ENCODE measurements around the gene LRRC45.

The LRRC45 gene

GRCh38 chr17:82059272-82060000 lies 36.3 kb downstream of the LRRC45 start (continued):
- TF ChIP-seq PRDM2 (tag by site-specific recombination; IDR thresholded peaks at IDR 0.05; ENCODE audit: borderline replicate concordance) (no peak), SCRT2 (tag by site-specific recombination; IDR thresholded peaks at IDR 0.05) (peak; percentile 96), PRDM10 (tag by site-specific recombination; IDR thresholded peaks at IDR 0.05) (0 out of 2 replicates have a peak, but pooled peaks have one; percentile 18), SCRT1 (tag by site-specific recombination; IDR thresholded peaks at IDR 0.05; ENCODE audit: borderline replicate concordance) (peak; percentile 88), PATZ1 (tag by site-specific recombination; IDR thresholded peaks at IDR 0.05) (0 out of 2 replicates have a peak, but pooled peaks have one; percentile 2), SP7 (tag by site-specific recombination; IDR thresholded peaks at IDR 0.05) (no peak)

- CTCF ChIA-PET: interaction anchor here (0.5 to 0.6 kb wide), 2 partner anchors 39 to 101 kb away, joined by 3 to 4 read pairs; no protein-coding TSS in a partner anchor
- Histone ChIP-seq H3K9me3 (ENCODE audit: control insufficient read depth, insufficient read depth, low read depth, low read length) (no peaks in the 10 kb centered on the region), H3K27ac (ENCODE audit: extremely low read depth, low read depth, low read length) (no peak overlapping the region), H3K36me3 (ENCODE audit: control insufficient read depth in 2 of 2, insufficient read depth in 1 of 2, low read length in 2 of 2) (peaks cover 3 to 97% of the 10 kb centered on the region in 2 experiments; a peak in 2 of 3 replicates), H3K4me1 (ENCODE audit: control insufficient read depth, insufficient read depth, low read length) (peaks cover 7% of the 10 kb centered on the region; the same call in 1 of the 2 replicates), H3K4me3 (ENCODE audit: low read depth, low read length) (no peak overlapping the region)
- POLR2A ChIA-PET: interaction anchor here (0.8 to 14.2 kb wide), 10 partner anchors 9 to 37 kb away, joined by 3 to 96 read pairs (median 4); partner anchors contain the start of genes CENPX, DCXR, LRRC45 and RAC3
- no peak for TF ChIP-seq ZNF169 (tag by site-specific recombination; IDR thresholded peaks at IDR 0.05)
- no peak for TF ChIP-seq YY2 (tag by site-specific recombination; IDR thresholded peaks at IDR 0.05)
- TF ChIP-seq ZNF510 (tag by site-specific recombination; IDR thresholded peaks at IDR 0.05; ENCODE audit: insufficient replicate concordance): no peak
Measured at GRCh38 chr17:82060001-82060380, 36.9 kb downstream of the LRRC45 start.

All from HEK293 (cell line).